BE2C (cell line): Measurements from ENCODE around the gene CD300LF.

Source experiments
- DNase-seq: peaks from one replicate; pipeline ENCODE4 v3.0.0-alpha.2; 2020
- H3K27me3 ChIP-seq: fragments of 250-450 bp; sonication (Bioruptor Pico); 2 replicates; pipeline ENCODE4 v1.5.1; 2020; ENCODE audit warnings: mild to moderate bottlenecking
- H3K36me3 ChIP-seq: fragments of 250-450 bp; sonication (Bioruptor Pico); 2 replicates; pipeline ENCODE4 v1.5.1; 2020; ENCODE audit warnings: mild to moderate bottlenecking
- H3K4me1 ChIP-seq: fragments of 250-450 bp; sonication (Bioruptor Pico); 2 replicates; pipeline ENCODE4 v1.5.1; 2020
- H3K4me3 ChIP-seq: 2 replicates; pipeline ENCODE4 v1.5.1; 2011; ENCODE audit warnings: low read depth, low read length
- H3K9me3 ChIP-seq: fragments of 250-450 bp; sonication (Bioruptor Pico); 2 replicates; pipeline ENCODE4 v1.5.1; 2020
- CTCF ChIP-seq: IDR thresholded peaks from 2 replicates; pipeline ENCODE4 v1.5.1; 2012; ENCODE audit warnings: mild to moderate bottlenecking, low read depth, low read length

The CD300LF gene

GRCh38 chr17:74758848-74759168 is 46.1 kb upstream of the CD300LF start:
- Histone ChIP-seq H3K27me3 (no peaks in the 10 kb centered on the region), H3K9me3 (no peaks in the 10 kb centered on the region), H3K36me3 (no peaks in the 10 kb centered on the region), H3K4me3 (no peak overlapping the region), H3K4me1 (peaks cover 44% of the 10 kb centered on the region)
- TF ChIP-seq CTCF: no peak
- peak; percentile 46 for DNase-seq

DNA sequence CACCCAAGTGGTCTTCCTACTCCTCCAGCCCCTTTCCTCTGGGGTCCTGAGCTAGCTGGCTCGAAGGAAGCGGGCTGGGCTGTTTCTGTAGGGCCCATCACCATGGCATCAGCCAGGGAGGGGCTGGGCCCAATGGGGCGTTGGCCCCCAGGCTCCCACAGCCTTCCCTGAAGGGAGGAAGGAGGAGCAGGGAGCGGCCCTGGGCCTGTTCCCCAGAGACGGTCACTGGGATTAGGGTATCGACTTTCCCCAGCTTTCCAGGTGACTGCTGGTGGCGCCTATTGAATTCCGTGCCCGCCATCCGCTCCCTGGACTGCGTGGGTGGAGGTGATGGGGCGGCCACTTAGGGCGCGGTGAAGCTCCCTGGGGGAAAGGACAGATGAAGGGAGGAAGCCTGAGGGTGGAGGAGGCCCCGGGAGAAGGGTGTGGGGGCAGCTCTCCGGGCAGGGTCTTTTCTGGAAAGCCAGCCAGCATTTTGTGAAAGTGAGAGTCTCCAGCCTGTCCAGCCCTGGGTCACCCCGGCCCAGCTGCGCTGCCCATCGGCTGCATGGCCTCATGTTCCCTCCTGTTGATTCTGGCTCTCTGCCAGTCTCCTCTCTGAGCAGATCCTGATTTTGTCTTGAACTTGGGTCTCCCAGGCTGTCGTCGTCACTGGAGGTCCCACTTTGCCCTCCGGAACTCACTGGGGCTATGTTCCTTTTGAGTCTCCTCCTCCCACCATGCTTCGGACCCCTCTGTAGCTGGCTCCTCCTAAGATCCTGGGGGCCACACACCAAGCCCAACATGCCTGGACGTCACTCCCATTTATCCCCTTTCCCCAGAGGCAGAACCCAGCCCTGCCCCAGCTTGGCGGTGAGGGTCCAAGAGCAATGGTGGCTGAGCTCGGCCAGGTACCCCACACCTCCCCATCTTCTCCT is 45.5 kb upstream of the CD300LF start:
- no peak for TF ChIP-seq CTCF
- Histone ChIP-seq H3K36me3 (no peaks in the 10 kb centered on the region), H3K4me3 (peak overlapping the region; percentile 26), H3K4me1 (peaks cover 44% of the 10 kb centered on the region), H3K9me3 (no peaks in the 10 kb centered on the region), H3K27me3 (no peaks in the 10 kb centered on the region)
- DNase-seq: peak; percentile 51

GRCh38 chr17:74757502-74757901 is 44.8 kb upstream of the CD300LF start:
- Histone ChIP-seq H3K9me3 (no peaks in the 10 kb centered on the region), H3K4me3 (no peak overlapping the region), H3K4me1 (peaks cover 44% of the 10 kb centered on the region), H3K36me3 (no peaks in the 10 kb centered on the region), H3K27me3 (no peaks in the 10 kb centered on the region)
- TF ChIP-seq CTCF: no peak
- peak; percentile 53 for DNase-seq

DNA sequence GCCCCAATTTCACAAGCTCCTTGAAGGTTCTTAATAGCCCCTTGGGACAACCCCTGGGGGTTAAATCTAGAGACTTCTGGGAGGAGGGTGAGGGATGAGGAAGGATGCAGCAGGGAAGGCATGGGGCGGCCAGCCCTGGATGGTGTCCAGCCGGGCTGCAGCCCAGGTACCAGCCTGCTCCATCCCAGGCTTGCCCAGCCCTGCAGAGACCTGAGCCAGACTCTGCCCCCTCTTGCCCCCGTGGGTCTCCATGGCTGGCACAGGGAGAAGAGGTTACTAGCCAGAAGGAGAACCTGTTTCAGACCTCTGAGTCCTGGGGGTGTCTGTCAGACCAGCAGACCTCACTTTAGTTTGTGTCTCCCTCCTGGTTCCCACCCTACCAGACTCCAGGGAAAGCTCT is 44.2 kb upstream of the CD300LF start:
- no peak overlapping the region for H3K4me3 ChIP-seq
- H3K9me3 ChIP-seq: no peaks in the 10 kb centered on the region
- H3K27me3 ChIP-seq: no peaks in the 10 kb centered on the region
- TF ChIP-seq CTCF: no peak
- no peaks in the 10 kb centered on the region for H3K36me3 ChIP-seq
- H3K4me1 ChIP-seq: peaks cover 44% of the 10 kb centered on the region
- no peak for DNase-seq

- Histone ChIP-seq H3K4me3 (no peak overlapping the region), H3K4me1 (peaks cover 32% of the 10 kb centered on the region)
Observed at GRCh38 chr17:74755533-74755932, 42.8 kb upstream of the CD300LF start.

More at GRCh38 chr17:74755533-74755932, 42.8 kb upstream of the CD300LF start:
- H3K36me3 ChIP-seq: no peaks in the 10 kb centered on the region
- DNase-seq: no peak
- H3K9me3 ChIP-seq: no peaks in the 10 kb centered on the region
- no peaks in the 10 kb centered on the region for H3K27me3 ChIP-seq
- no peak for TF ChIP-seq CTCF
